DMS53 treated with DMSO at 0.1 percent for 48 hours (cell line): Measurements from ENCODE around the gene PROM1.

ENCODE experiments used
- DNase-seq: peaks from one replicate; lab custom pipeline; 2025; ENCODE audit not compliant: unreplicated experiment; lab: John Stamatoyannopoulos, UW

The PROM1 gene

DNA sequence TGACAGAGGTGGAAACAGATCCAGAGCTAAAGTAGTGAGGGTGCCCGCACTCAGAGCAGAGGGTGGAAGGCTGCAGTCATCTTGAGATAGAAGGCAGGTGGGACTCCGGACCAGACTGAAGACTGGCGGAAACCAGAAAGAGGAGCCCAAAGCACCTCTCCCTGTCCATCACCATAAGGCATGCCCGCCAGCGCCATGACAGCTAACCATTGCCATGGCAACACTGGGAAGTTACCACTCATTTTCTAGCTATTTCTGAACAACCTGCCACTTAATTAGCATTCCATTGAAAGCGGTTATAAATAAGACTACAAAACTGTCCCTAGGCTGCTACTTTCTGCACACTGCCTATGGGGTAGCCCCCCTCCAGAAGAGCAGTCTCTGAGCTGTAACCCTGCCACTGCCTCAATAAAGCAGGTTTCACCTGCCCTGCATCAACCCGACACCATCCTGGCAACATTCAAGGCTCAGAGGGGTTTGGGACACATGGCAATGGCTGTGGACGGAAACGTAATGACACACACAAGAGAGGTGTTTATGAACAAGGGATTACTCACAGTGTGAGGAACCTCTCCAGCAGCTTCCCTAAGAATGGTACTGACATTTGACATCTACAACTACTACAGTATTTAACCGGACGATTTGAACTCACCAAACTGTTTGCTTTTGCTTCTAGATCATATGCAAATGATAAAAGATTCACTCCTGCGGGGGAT, 93.1 kb downstream of the PROM1 start:
- DNase-seq = no peak

DNA sequence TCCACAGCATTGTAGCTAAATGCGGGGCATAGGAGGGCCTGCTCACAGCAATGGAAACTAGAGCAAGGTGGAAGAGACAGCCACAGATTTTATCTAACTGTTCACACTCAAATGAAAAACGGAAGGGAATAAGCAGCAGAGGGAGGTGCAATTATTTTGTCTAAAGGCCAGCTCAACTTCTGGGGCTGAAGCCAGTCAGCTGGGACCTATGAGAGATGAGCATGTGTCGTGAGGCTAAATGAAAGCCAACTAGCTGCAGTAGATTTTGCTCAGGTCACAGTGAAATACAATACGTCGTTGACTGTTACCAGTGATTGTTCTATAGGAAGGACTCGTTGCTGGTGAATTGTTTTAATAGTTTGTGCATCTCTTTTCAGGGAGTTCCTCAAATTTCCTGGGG, 94.4 kb downstream of the PROM1 start:
- DNase-seq = no peak

- DNase-seq = no peak
Observed at GRCh38 chr4:15988222-15988621, 95.6 kb downstream of the PROM1 start.

DNA sequence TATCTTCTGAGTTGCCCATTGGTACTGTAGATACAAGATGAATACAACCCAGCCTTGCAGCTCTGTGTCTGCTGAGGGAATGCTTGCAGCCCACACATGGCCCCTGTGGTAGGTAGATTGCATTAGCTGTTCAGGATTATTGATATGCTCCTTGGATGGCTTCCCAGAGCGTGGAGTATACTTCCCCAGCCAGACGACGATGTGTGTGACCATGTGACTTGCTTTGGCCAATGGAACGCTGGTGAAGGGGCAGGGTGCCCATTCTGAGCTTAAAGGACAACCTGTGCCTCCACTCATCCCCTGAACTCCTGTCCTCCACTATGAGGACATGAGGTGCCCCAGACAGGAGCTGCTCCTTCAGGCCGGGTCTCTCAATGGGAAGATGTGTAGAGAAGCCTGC, 96.9 kb downstream of the PROM1 start:
- no peak for DNase-seq

DNA sequence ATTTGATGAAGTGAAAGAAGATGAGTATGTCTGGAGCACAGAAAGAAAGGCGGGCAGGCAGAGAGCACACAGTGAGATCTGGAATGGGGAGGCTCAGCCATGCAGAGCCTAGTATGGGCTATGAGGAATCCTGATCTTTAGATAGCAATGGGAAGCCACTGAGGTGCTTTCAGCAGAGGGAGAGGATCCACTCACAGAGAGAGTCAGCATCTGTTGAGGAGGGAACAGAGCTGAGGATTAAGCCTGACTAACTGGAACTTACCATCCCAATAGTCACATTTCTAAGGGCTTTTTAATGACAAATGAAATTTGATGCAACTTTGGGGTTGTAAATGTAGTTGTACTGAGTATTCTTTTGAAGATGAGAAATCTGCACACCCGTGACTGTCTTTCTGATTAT, 100.2 kb downstream of the PROM1 start:
- DNase-seq = no peak

GRCh38 chr4:15982842-15983524, 100.8 kb downstream of the PROM1 start:
- no peak for DNase-seq

- DNase-seq = no peak
Observed at GRCh38 chr4:15976456-15977447, 107.1 kb downstream of the PROM1 start.

DNA sequence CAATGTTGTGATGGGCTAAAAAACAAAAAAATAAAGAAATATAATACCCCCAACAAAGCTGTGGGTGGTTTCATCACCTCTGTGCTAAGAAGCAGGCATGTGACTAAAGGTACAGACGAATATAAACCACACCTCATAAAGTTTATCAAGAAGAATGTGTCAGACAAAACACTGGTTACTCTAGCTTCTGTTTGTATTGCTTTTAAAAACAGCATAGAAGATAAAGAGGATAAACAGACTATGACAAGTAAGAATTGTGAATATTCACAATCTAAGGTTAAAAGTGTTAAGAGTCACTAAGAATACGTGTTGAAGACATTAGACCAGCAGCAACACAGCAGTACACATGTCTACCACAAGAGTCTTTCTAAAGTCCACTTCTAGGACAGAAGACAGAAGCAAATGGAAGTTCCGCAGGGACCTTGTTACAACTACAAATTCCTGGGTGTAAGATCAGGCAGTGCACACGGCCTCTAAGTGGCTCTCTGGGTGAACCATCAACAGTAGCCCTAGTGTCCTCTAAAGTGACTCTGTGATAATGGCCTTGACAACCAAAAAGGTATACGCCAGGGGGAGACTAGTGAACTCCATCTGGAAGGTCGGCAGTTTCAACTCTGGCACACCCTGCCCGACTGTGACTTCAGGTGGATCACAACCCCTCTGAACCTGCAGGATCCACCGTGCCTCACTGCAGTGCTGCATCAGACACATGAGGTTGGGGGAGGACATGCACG, 112.6 kb downstream of the PROM1 start:
- DNase-seq = no peak

DNA sequence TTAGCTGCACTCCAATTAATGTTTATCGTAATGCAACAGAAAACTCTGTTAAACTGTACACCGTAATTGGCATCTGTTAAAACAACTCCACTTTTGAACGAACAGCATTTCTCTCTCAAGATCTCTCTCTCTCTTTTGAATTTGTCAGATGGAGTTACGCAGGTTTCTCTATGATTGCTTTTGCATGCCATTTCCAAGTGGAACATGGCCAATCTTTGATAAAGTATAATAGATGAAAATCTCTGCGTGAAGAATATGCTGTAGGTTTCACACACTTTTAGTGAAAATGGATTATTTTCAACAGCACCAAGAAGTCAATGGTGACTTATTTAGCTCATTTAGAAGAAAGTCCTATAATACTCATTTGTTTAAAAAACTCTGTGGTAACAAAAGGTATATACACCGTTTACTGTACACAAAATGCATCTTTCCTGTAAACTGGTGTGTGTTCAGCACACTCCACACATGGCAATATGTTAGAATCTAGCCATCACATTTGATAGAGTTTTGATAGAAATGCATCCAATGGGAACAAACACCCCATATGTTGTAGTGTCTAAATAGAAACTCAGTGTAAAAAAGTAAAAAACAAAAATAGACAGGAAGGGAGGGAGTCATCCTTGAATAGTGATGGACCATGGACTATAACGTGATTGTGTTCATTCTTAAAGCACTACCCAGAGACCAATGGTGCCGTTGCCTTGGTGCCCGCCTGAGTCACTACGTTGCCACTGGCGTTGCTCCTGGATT, 115.1 kb downstream of the PROM1 start:
- no peak for DNase-seq

GRCh38 chr4:15965325-15965724, 118.5 kb downstream of the PROM1 start:
- no peak for DNase-seq

- no peak for DNase-seq
Observed at GRCh38 chr4:15964159-15964558, 119.7 kb downstream of the PROM1 start.

GRCh38 chr4:15963576-15963975, 120.2 kb downstream of the PROM1 start:
- no peak for DNase-seq

DNA sequence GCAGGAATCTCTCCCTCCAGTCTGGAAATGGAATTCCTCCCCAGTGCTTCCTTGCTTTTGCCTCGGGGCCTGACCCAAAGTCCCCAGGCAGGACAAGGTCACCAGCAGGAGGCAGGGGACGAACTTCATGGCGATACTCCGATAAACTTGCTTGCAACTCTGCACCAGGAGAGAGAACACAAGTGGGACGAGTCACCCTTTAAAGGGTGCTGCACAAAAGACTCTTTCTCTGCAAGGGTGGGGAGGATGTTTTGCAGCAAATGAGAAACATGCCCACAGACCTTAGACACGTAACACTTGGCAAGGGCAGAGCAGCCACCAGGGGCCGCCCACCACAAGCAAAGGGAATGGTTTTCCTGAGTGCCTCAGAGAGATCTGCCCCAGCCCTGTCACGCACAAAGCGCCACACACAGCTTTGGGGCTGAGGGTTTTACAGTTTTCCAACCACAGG, 120.8 kb downstream of the PROM1 start, which contains the start of gene FGFBP2:
Gene FGFBP2 (minus strand): TSS at position 175 of the 451 bp plus-strand sequence. CDS start 46 bp downstream, at position 129.
- DNase-seq = peak; percentile 30

GRCh38 chr4:15961781-15962510, 121.9 kb downstream of the PROM1 start:
- no peak for DNase-seq

DNA sequence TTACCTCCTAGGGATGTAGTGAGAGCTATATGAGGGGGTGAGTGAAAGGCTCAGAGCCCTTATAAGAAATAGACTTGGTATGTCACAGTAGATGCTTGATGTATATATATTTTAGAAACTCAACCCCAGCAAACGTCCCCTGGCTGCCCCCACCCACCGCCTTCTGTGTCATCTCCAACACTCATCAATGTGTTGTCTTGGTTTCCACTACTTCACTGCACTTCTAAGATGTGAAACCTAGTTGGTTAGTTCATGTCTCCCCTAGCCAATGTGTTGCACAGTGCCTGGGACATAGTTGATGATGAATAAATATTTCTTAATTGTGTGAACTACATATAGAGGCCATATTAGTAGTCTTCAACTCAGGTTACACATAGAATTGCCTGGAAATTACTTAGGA, 125.3 kb downstream of the PROM1 start:
- no peak for DNase-seq

DNA sequence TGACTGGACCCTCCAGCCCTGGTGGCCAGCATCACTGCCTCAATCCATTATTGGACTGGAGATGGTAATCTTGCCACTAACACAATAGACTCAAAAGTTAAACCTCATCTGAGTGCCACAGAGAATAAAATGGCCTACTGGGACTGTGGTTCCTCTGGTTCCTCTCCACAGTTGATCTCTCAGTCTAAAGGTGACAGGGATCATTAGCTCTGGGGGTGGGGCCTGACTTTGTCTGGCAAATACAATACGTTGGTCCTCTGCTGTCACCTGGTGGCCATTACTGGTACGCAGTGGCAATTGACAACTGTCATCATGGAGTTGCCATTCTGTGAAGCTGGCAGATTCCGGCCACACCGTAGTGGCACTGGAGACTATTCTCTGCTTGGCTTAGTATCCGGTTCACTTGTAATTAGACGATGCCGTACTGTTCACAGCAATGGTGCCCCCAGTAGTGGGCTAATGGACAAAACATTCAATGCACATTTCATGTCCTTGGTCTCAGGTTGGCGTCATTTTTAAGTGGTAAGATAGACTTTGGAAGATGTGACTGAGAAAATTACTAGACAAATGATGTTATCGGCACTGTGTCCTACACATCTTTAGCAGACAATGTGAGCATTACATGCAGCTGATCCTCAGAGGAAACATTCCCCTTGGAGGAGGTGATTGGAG, 127.5 kb downstream of the PROM1 start:
- peak; percentile 93 for DNase-seq

- DNase-seq = no peak
Observed at GRCh38 chr4:15955670-15956069, 128.2 kb downstream of the PROM1 start.

- no peak for DNase-seq
Observed at GRCh38 chr4:15953625-15954024, 130.2 kb downstream of the PROM1 start.

DNA sequence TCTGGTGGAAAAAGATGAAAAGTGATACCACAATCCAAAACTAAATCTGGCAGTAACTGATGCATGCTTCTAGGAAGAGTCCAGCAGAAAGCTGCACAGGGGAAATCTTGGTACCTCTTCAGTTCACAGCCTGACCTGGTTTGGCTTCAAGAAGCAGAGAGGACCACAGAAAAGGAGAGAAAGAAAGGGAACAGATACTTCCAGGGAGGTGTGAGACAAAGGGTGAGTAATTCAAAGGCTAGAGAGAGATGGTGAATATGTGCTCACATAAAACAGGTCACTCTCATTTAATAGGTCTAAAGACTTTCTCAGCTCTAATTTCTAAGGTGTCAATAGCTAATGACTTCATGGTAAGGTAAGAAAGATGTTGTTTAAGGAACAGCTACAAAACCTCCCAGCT, 132.0 kb downstream of the PROM1 start:
- DNase-seq = no peak
